Raji (cell line): ENCODE measurements around the gene SERTAD4.

ENCODE experiments used
- POLR2A ChIP-seq: IDR thresholded peaks from 2 replicates; pipeline ENCODE4 v1.6.1; 2011; ENCODE audit warnings: low read depth, low read length, control low read depth; ENCODE audit not compliant: insufficient read depth

Gene SERTAD4

GRCh38 chr1:210223226-210223904 lies 9.2 kb upstream of the SERTAD4 start:
- TF ChIP-seq POLR2A: no peak

DNA sequence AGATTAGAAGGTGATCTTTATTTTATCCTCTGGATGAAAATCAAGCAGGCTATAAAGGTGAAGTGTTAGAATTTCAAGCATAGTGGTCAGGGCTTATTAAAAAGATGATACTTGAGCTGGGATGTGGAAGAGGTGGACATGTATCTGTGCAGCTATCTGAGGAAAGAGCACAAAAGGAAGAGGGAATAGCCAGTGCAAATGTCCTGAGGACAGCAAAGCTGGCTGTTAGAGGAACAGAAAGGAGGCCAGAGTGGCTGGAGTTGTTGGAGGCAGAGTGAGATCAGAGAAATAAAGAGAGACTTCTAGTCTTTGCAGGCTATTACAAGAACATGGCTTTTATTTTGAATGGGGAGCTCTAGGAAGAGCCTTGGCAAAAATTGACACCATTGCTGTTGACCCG lies 4.4 kb upstream of the SERTAD4 start:
- TF ChIP-seq POLR2A: no peak

GRCh38 chr1:210230149-210230695 lies 2.4 kb upstream of the SERTAD4 start:
- no peak for TF ChIP-seq POLR2A

DNA sequence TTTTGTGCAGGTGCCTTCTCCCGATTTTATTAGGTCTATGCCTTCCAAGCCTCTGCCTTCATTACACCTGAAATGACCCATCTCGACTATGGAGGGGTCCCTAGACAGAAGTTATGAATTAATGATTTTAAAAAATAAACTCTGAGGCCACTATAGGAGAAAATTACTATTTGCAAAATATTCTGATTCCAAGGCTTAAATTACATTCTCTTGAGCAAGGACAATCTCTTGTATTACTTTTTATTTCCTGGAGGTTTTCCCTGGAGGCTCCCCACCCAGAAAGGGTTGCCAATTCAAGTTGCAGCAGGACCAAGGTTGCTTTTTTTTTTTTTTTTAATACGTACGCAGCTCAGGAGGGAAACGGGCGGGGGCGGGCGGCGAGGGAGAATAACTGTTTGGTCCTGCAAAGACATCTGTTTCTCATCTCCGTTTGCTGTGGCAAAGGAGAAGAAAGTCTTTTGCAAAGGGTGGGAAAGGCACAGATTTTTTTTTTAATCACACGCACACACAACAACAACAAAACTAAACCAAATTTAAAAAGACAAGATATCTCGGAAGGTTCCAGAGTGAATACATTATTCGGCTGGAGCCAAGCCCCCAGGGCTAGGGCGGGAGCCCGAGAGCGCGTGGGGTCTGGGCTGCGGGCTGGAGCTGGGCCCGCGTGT lies 618 bp upstream of the SERTAD4 start:
- TF ChIP-seq POLR2A: no peak

GRCh38 chr1:210233216-210233494 lies 559 bp downstream of the SERTAD4 start:
- no peak for TF ChIP-seq POLR2A

DNA sequence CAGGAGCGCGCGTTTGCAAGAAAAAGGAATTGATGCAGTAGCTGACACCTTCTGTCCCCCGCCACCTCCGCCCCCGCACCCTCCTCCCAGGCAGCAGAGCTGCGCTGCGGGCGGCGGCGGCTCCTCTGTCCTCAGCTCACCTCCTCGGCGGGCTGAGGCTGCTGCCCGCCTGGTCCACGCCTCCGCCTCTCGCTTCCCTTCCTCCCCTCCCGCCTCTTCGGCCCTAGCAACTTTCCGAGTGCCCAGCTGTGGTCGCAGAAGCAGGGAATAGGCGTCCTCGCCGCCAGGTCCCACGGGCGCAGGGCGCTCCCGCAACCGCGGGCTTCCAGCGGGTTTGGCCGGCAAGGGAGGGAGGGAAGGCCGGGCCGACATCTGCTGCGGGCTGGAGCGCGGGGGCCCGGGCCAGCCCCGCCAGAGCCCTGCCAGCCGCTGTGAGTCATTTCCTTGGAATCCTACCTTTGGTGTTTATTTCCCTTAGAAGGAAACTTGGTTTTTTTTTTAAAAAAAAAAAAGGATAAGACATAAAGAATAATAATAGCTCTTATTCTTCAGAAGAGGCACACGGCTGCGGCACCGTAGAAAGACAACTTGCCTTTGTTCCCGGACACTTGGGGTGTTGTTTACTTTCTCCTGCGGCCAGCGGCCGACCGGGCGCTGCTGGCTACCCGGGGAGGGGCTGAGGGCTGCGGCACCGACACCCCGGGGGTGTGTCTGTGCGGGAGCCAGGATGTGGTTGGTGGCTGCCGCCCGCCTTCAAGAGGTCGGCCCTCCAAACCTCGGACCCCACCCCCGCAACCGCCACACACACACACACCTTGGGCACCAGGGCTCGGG lies 1.1 kb downstream of the SERTAD4 start:
- no peak for TF ChIP-seq POLR2A

- no peak for TF ChIP-seq POLR2A
These were observed 1.7 kb downstream of the SERTAD4 start for GRCh38 chr1:210234329-210234757.

GRCh38 chr1:210235363-210236053 lies 2.9 kb downstream of the SERTAD4 start:
- no peak for TF ChIP-seq POLR2A

DNA sequence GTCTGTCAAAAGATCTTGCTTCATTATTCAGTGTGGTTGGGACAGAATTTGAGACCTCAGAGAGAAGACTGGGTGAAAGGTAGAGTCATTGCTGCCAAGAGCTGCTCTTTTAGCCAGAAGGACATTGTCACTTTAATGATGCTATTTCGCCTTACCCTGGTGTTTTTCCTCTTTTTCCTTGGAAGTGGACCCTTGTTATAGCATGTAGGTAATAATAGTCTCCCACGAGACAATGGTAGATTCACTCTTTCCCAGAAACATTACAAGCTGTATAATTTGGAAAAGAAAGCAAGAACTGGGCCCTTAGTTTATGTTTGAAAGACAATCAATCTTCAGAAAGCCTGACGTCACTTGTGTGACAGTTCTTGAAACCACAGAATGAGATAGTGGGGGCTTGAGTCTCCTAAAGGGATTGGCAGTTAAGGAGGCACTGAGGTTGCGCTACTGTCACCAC lies 3.8 kb downstream of the SERTAD4 start:
- no peak for TF ChIP-seq POLR2A

DNA sequence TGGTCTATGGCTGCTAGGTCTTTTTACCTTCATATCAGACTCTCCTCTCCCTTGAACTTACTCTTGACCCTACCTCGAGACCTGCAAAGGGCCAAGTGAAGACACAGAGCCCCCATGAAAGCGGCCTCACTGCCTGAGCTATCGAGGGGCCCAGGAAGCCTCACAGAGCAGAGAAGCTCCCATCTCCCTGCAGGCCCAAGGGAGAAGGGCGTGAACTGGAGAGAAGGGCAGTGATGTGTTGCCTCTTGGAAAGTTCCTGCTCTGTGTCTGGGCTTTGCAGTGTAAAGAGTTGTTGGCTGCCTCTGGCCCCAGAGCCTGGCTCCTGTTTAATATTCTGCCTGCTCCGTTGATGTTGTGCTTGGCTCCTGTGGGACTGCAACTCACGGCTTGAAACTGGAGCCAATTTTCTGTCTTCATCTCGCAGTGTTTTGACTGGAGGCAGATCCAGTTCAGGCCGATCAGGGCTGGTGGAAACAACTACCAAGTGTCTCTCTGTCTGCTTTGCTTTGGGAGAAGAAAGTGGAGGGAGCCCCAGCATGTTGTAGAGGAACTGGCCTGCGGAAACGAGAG lies 4.3 kb downstream of the SERTAD4 start:
- no peak for TF ChIP-seq POLR2A

DNA sequence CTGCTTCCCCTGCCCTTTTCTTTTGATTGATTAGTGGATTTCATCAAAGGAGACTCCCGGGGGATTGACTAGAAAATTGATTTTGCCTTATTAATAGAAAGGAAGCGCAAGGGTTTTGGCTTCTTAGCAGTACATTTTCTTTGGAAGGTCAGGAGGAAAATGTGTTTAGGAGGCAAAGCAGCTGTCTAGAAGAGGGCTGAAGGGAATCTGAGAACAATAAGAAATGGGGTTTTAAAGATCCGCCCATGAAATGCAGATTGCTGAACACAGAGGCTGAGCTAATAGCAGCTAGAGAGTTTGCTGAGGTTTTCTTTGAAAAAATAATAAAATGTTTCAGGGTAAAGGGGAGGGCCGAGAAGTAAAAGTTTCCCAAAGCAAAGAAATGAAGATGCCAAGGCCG lies 4.9 kb downstream of the SERTAD4 start:
- TF ChIP-seq POLR2A: no peak

GRCh38 chr1:210237981-210238380 lies 5.4 kb downstream of the SERTAD4 start:
- no peak for TF ChIP-seq POLR2A

GRCh38 chr1:210239349-210240111 lies 6.9 kb downstream of the SERTAD4 start:
- TF ChIP-seq POLR2A: no peak

DNA sequence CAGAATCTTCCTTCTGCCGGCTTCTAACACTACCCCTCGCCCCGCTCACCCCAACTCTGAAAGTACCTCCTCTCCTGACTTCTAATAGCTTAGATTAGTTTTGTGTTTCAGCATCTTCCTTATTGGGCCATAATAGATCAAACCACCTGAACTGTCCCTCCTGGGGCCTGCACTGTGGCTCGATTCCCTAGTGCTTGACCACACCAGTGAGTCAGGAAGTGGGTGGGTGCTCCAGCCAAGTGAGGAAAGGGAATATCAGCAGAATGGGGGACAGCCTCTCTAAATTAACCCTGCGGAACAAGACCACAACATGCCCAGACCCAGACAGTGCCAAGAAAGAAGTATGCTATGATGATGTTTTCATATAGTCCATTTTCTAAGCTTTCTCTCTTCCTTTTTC lies 8.5 kb downstream of the SERTAD4 start:
- TF ChIP-seq POLR2A: no peak
